NCI-H187 (cell line): ENCODE data around the gene MYADM.

ENCODE experiments used
- DNase-seq, 2 experiments: peaks; one replicate each; lab custom pipeline; 2025; lab: John Stamatoyannopoulos, UW

MYADM gene

DNA sequence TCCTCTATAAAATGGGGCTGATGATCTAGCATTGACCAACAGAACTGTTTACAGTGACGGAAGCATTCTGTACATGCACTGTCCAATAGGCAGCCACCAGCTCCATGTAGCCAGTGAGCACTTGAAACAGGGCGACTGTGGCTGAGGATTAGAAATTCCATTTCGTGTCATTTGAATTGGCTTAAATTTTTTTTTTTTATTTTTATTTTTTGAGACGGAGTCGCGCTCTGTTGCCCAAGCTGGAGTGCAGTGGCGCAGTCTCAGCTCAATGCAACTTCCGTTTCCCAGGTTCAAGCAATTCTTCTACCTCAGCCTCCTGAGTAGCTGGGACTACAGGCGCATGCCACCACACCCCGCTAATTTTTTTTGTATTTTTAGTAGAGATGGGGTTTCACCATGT, 17.4 kb downstream of the MYADM start:
- no peak for DNase-seq

DNA sequence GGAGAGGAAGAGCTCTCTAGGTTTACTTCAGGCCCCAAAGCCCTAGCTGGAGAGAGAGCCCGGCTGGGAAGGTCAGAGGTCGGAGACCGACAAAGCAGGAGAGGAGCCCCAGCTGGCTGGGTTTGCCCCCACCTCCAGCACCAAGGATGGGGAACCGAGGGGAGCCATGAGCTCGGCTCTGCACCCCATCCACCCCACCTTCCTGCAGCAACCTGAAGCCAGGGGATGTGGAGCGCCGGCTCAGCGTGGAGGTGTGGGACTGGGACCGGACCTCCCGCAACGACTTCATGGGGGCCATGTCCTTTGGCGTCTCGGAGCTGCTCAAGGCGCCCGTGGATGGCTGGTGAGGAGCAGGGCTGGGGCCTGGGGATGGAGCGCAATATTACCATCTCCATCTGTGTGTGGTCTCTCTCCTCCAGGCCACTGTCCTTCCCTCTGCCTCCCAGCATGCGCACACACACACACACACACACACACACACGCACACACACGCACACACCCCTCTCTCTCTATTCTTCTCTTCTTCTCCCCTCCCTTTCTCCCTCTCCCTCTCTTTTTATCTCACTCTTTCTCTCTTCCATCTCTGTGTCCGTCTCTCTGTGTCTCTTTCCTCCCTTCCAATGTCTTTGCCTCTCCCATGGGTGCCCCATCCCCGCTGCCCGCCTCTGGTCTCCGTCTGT, 24.8 kb downstream of the MYADM start:
- no peak for DNase-seq

DNA sequence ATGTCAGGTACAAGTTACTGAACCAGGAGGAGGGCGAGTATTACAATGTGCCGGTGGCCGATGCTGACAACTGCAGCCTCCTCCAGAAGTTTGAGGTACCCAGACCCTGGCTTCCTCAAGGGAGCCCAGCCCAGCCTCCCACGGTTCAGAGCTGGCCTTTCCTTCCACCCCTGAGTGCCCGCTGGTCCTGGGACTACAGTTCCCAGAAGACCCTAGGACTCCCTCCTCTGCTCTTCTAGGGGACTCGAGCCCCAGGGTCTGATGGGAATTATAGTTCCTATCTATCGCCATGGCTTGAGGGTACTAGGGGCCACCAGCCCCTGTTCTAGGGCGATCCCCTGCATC, 25.3 kb downstream of the MYADM start:
- no peak for DNase-seq

DNA sequence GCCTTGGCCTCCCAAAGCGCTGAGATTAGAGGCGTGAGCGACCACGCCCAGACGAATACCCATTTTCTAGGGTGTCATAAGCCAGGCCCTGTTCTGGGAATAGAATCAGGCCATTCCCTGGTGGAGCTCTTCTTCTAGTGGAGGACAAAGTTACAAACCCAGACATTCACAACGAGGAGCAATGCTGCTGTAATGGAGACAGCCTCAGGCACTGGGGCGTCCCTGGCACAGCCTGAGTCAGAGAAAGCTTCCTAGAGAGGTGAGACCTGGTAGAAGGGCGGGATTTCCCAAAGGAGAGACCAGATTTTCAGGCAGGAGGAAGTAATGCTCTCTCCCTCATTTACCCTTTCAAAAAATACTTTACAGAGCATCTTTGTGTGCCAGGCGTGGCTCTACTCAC, 27.0 kb downstream of the MYADM start:
- DNase-seq = no peak

- DNase-seq = no peak
Observed at GRCh38 chr19:53896682-53897081, 29.0 kb downstream of the MYADM start.

- DNase-seq = no peak
Observed at GRCh38 chr19:53897459-53897858, 29.8 kb downstream of the MYADM start.

DNA sequence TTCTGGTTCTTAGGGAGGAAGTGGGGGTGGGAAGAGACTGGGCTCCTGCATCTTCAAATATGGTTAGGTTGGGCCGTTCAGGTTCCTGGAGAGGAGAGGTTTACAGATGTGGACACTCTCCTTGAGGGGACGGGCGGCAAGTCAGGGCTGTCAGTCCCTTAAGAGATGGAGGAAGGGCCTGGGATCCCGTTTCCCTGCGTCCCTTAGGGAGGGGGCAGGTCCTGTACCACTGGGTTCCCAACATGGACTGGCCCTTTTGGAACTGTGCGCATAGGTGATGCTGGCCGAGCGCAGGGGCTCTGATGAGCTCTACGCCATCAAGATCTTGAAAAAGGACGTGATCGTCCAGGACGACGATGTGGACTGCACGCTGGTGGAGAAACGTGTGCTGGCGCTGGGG, 30.5 kb downstream of the MYADM start:
- DNase-seq = no peak

DNA sequence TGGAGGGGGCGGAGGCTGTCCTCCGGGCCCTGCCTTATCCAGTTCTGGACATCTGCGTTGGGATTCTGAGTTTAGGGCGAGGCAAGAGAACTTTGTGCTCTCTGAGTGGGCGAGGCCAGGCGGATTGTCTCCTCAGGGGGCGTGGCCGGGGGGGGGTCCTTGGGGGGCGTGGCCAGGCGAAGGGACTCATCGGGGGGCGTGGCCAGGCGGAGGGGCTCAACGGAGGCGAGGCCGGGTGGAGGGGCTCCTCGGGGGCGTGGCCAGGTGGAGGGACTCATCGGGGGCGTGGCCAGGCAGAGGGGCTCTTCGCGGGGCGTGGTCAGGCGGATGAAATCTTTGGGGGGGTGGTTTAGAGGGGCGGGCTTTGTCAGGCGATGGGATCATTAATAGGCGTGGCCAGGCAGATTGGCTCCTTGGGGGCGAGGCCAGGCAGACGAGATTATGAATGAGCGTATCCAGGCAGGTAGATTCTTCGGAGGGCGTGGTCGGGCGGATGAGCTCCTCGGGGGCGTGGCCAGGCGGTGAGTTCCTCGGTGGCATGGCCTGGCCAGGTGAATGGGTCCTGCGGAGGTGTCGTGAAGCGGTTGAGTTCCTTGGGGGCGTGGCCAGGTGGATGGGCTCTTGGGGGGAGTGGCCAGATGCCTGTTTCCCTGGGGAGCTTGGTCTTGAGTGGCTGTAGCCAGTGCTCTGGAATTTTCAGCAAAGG, 31.1 kb downstream of the MYADM start:
- DNase-seq = no peak

DNA sequence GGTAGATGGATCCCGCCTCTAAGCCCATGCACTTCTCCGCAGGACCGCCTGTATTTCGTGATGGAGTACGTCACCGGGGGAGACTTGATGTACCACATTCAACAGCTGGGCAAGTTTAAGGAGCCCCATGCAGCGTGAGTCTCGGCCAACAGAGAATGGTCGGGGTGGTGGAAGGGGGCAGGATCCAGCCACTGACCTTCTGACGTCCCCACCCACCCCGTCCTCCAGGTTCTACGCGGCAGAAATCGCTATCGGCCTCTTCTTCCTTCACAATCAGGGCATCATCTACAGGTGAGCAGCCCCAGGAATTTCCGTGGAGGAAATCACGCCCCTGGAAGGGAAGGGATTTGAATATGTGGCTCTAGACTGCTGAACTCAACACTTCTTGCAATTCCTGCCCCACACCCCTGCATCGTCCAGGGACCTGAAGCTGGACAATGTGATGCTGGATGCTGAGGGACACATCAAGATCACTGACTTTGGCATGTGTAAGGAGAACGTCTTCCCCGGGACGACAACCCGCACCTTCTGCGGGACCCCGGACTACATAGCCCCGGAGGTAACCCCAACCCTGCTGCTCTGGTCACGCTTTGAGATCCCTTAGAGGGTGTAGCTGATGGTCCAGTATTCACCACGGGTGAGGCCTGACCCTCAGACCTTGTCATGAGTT, 32.6 kb downstream of the MYADM start:
- DNase-seq = no peak

DNA sequence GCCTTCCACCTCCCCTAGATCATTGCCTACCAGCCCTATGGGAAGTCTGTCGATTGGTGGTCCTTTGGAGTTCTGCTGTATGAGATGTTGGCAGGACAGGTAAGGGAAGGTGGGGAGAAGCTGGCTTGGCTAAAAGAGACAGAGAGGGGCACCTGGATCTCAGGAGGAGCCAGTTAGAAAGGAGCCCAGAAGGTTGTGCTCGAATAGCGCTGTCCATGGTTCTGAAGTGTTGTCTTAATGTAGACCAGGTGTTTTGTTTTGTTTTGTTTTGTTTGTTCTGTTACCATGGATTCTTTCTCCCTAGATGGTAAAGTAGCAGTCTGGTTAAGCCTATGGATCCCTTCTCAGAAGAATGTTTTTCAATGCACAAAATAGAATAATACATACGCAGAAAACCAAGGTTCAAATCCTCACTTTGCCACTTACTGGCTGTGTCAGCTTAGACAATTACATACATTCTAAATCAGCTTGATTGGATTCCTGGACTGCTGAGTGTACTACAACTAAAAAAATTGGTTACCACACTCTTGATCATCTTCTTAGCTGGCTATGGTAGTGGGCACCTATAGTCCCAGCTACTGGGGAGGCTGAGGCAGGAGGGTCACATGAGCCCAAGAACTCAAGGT, 35.5 kb downstream of the MYADM start:
- no peak for DNase-seq

DNA sequence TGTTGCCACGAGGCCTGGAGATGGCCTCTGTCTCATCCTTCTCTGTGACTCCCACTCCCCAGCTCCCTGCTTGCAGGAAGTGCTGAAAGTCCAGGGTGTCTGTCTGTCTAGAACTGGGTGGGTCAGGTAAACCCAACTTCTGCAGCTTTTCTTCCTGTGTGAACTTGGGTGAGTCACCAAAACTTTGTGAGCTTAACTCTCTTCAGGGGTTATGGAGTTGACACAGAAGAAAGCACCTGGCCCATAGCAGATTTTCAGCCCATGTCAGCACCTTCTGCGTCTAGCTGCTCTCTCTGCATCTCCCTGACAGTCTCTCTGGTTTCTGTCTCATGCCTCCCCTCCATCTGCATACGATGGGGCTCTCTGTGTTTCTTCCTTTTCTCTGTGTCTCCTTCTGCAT, 37.2 kb downstream of the MYADM start:
- no peak for DNase-seq

DNA sequence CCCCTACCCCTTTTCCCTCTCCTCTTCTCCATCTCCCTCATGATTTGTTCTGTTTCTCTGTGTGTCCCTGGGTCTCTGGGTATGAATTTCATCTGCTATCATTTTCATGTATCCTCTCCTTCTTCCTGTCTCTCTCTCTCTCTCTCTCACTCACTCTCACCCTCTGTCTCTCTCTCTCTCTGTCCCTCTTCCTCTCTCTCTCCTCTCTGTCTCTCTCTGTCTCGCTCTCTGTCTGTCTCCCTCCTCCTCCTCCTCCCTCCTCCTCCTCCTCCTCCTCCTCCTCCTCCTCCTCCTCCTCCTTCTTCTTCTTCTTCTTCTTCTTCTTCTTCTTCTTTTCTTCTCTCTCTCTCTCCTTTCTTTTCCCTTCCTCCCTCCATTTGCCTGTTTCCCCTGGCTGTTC, 38.1 kb downstream of the MYADM start:
- no peak for DNase-seq

DNA sequence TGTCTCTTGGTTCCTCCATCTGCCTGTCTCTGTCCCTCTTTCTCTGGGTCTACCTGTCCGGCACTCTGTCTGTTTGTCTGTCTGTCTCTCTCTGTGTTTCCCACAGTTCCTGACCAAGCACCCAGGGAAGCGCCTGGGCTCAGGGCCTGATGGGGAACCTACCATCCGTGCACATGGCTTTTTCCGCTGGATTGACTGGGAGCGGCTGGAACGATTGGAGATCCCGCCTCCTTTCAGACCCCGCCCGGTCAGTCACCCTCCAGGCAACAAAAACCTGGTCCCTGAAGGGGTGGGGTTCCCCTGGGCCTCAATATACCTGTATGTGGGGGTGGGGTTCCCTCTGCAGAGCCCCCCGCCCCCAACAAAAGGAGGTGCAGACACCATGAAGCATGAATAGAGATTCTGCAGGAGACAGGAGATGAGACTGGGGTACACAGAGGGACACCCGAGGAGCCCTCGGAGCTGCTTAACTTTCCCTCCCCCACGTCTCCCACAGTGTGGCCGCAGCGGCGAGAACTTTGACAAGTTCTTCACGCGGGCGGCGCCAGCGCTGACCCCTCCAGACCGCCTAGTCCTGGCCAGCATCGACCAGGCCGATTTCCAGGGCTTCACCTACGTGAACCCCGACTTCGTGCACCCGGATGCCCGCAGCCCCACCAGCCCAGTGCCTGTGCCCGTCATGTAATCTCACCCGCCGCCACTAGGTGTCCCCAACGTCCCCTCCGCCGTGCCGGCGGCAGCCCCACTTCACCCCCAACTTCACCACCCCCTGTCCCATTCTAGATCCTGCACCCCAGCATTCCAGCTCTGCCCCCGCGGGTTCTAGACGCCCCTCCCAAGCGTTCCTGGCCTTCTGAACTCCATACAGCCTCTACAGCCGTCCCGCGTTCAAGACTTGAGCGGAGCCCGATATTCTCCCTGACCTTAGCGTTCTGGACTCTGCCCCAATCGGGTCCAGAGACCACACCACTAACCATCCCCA, 38.8 kb downstream of the MYADM start:
- DNase-seq = no peak

DNA sequence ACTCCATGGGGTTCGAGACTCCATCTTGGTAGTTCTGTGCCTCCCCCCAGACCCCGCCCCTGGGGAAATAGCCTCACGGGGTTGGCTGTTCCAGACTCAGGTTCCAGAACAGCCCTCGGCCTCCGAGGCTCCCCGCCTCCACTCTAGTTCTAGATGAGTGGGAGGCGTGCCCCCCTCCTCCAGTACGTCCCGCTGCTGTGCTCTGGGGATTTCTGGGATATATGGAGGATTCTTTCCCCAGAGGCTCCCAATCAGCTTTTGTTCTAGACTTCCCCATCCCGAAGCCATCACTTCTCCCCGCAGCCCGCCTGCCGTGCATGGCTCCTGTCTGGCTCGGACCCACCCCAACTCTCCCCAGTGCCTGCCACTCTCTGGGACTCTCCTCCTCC, 39.5 kb downstream of the MYADM start:
- no peak for DNase-seq

GRCh38 chr19:53907690-53908089, 40.0 kb downstream of the MYADM start:
- no peak for DNase-seq

DNA sequence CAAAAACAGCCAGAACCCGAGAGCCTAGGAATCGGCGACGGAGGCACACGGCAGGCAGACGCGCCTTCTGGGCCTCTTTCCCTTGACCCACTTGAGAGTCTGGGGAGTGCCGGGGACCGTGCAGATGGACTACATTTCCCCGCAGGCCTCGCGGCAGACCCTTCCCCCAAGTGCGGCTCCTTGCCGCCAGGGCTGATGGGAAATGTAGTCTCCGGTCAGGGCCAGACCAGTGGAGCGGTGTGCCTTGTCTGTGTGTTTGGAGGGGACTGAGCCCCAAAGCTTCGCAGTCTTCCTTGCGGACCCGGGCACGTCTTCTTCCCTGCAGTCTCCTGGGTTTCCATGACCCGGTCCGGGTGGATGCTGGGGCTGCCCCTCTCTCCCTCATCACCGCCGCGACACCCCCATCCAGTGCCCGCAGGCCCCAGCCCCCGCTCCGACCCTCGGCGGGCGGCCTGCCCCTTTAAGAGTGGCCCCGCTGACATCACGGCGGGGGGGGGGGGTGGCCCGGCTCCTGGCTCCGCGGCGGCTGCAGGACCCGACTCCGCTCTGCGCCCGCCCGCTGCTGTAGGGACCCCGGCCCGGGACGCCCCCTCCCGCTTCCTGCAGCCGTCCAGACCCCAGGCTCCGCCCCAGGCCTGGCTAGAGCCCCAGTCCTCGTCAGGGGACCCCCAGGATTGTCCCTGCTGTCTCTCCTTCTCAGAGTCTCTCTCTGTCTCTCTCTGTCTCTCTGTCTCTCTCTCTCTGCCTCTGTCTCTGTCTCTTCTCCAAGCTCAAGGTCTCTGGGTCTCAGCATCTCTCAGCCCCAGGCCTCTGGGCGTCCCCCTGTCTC, 40.6 kb downstream of the MYADM start:
- no peak for DNase-seq

DNA sequence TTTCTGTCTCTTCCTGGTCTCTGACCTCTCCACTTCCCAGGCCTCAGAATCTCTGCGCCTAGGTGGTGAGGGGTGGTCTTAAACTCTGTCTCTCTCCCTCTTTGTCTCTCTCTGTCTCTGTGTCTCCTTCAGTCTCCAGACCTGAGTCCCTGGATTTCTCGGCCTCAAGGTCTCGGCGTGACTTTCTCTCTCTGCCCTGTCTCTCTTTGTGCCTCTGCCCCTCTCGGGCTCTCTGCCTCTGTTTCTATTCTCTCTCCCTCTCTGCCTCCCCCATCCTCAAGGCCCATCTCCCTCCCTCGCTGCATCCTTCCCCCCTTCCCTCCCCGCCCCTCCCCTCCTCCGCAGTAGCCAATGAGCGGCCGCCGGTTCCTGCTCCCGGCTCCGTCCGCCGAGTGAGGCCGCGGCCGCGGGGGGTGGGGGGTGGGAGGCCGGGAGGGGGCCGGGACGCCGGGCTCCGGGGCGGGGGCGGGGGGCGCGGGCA, 41.3 kb downstream of the MYADM start, which contains the start of gene CACNG7:
Gene CACNG7 (plus strand): TSS at position 344 of the 481 bp plus-strand sequence. CDS start 3,554 bp downstream, outside the sequence.
- no peak for DNase-seq

GRCh38 chr19:53909471-53910169, 41.9 kb downstream of the MYADM start:
- DNase-seq = no peak

DNA sequence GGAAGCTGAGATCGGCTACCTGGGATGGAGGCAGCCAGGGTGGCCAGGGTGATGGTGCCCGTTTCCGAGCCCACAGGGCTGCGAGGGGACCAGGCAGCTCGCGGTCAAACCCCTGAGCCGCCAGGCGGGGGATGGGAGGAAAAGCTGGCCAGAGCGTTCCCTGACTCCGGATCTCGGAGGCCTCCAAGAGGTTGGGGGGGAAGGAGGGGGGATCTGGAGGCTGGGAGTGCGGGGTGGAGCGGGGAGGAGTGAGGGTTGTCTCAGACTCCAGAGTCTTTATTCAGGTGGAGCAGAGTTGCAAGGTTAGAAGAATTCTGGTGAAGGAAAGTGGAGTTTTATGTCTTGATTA, 42.5 kb downstream of the MYADM start:
- DNase-seq = no peak

GRCh38 chr19:53912653-53913052, 45.0 kb downstream of the MYADM start:
- DNase-seq = no peak
